OCI-M2 (cell line): ENCODE measurements around the gene C1D.
A peak's percentile ranks its signal among the peaks of the same experiment; 100 is the strongest.
"Not testable (repeated sequence)": the region's sequence is repeated elsewhere in the genome, so short reads cannot be mapped to it uniquely, and the experiment has no call there.

ENCODE experiments used
- DNase-seq: peaks from one replicate; lab custom pipeline; 2025; ENCODE audit not compliant: unreplicated experiment; lab: John Stamatoyannopoulos, UW

Gene C1D

DNA sequence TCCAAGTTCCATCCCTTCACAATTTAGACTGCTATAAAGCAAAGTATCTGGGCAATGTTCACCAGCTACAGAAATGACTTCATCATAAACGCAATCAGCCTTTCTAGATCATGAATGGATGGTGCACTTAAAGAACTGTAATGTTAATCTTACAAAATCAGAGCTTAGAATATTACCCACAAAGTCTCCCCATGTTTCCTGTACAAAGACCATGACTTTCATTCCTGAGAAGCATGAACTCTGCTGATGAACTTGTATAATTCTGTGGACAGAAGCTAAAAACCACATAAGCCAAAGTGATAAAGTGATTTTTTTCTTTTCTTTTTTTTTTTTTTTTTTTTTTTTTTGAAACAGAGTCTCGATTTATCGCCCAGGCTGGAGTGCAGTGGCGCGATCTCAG, 53.3 kb downstream of the C1D start:
- no peak for DNase-seq

DNA sequence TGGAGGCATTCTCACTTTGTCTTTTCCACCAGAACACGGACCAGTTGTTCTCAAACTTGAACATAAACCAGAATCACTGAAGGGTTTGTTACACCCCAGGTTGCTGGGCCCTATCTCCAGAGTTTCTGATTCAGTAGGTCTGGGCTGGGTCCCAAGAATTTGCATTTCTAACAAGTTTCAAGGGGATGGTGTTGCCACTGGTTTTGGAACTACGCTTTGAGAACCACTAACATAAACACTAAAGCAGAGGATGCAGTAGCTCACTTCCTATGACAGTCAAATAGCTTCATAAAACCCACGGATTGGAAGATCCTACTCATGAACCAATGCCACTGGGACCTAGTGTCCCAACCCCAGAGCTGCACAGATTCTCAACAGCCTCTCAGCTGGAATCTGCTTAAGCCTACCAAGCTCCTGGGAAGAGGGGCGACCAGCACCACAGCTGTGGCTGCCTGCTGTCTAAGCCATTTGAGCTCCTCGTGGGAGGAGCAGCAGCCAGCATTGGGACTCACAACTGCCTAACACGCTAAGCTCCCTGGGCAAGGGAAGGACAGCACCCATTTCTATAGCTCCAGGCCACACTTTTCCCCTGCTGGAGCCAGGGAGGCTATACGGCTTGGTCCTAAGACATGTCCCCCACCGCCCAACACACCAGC, 62.5 kb downstream of the C1D start:
- no peak for DNase-seq

DNA sequence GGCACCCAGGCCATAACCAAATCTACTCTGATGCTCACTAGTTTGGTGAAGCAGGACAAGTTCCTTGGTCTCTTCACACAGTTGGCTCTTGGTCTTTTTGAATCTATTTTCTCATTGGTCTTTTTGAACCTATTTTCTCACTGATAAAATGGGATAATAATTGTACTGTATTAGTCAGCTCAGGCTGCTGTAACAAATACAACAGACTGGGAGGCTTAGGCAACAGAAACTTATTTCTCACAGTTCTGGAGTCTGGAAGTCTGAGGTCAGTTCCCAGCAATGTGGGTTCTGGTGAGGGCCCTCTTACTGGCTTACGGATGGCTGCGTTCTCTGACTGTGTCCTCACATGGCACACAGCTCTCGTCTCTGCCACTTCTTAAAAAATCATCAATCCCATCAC, 63.5 kb downstream of the C1D start:
- DNase-seq: no peak

DNA sequence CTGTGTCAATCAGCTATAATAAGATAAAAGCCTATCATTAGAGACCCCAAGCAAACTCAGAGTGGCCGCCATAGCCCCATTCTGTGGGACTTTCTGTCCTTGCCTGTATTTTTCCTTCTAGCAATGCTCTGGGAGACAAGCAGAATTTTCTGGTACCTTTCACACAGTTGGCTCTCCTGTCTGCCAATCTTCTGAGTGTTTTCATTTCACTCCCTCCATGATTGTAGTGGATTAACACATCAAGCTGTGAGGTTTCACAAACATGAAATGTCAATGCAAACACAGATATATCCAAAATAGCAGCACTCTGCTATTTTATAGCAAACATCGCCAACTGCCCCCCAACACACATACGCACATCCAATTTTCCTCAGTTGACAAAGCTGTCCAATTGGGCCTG, 64.9 kb downstream of the C1D start:
- no peak for DNase-seq

DNA sequence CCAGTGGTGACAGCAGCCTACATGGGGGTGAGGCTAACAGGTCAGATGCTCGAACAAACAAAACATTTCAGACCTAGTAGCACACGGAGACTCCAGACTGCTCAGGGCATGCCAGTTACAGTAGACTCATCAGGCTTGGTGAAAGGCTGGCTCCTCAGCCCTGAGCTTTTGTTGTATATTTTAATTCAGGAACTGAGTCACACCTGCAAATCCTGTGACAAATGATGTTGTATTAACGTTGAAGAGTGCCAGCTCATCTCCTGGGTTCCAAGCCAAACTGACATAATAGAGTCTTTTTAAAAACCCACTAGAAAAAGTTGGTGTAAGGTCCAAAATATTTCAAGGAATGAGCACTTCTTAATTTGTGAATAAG, 65.3 kb downstream of the C1D start:
- no peak for DNase-seq

DNA sequence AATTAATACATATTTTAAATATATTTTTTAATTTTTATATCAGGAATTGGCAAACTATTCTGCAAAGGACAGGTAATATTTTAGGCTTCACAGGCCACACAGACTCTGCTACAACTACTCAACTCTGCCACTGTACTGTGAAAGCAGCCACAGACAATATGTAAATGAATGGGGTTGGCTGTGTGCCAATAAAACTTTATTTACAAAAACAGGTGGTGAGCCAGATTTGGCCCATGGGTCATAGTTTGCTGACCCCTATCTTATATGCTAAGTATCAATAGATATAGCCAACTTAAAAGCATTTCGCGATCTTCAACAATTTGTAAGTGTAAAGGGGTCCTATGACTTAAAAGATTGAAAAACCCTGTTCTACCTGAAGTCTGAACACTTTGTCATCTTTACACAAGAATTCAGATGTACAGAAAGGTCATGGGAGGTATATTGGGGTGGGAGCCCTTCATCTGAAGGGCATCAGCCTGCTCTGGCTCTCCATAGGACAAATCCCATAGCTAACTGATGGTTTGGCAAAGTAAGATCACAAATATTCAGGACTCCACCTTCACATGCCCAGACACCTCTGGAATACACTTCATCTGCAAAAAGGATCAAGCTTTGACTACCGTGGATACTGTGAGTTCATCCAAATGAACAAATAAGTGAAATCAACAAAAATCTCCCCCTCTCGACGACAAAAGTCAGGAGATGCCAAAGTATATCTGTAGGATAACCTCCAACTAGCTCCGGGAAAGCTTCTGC, 65.9 kb downstream of the C1D start:
- DNase-seq: no peak

DNA sequence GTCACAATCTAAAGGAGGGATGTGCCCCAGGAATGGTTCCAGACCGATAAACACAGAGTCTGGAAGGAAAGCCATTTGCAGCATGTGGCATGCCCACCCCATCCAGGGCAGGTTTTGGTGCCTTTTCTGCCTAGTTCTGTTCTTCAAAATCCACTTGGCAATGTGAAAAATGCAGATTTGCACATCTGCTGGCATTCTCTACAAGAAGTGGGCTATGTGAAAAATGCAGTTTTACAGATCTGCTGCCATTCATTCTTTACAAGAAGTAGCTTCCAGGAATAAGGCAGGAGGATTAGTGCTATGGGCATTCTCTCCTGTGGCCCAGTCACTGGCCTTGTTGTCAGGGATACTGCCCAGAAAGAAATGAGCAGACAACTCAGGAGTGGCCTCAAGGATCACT, 68.1 kb downstream of the C1D start:
- DNase-seq: no peak

DNA sequence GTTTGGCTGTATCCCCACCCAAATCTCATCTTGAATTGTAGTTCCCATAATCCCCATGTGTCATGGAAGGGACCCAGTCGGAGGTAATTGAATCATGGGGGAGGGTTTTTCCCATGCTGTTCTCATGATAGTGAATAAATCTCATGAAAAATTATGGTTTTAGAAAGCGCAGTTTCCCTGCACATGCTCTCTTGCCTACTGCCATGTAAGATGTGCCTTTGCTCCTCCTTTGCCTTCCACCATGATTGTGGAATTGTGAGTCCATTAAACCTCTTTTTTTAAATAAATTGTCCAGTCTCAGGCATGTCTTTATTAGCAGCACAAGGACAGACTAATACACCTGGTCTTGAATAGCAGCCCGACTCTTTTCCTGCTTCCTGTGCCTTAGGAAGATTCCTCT, 68.7 kb downstream of the C1D start:
- DNase-seq: not testable (repeated sequence)

DNA sequence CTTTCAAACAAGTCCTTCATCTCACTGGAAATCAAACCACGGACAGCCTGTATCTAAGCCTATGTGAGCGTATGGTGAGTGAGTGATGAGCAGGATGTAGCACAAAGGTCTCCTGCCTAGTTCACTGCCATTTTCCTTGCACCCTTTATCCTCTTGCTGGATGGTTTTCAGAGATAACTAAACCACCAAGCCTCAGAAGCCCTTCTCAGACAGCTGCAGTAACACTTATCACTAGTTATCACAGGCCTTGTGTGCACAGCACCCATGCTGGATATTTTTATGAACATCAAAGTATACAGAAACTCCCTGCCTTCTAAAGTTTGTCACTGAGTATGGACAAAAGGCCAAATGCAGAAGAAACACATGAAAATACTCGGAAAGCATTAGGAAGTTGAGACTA, 69.5 kb downstream of the C1D start:
- DNase-seq: peak; percentile 21

DNA sequence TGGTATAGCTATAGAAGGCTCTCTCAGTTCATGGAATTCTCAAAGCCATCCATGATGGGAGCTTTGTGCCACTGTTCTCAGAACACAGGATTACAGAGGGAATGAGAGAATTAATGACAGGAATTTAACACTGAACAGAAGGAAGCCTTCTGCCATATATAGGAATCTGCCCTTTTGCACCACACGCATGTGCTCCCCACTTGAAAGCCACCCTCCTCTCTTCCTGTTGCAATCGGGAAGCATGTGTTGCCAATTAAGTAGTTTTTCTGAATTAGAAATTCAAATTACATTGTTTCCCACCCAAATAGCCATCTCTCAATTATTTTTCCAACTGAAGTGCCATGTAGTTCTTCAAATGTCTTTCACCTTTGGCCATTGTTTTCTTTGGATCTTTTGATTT, 71.3 kb downstream of the C1D start:
- no peak for DNase-seq
